Right lobe of liver (tissue), 6 donors: Measurements from ENCODE around the gene AIF1. TPM values are rescaled to one million over a fixed set of nuclear protein-coding genes. Genes with fewer than 3 reads are reported as not detected.
A peak's percentile ranks its signal among the peaks of the same experiment; 100 is the strongest.
"Not testable (repeated sequence)": the region's sequence is repeated elsewhere in the genome, so short reads cannot be mapped to it uniquely, and the experiment has no call there.

Experiments used
- ATAC-seq, 4 donors: fragments of 200-7000 bp; cut with Tn5 transposase; one replicate each; pipeline ENCODE4 v1.9.1; 2020; ENCODE audit warnings: mild to moderate bottlenecking in 4 of 4, moderate library complexity in 4 of 4
- DNase-seq, 3 donors: peaks; one replicate each; pipeline ENCODE4 v3.0.0-alpha.2; 2020
- H3K27ac ChIP-seq, 3 donors: fragments of 200-600 bp; one replicate each; pipeline ENCODE4 v1.8.0; 2022
- H3K27me3 ChIP-seq, 2 donors: fragments of 200-600 bp; one replicate each; pipeline ENCODE4 v1.8.0; 2022
- H3K36me3 ChIP-seq, 4 donors: fragments of 200-600 bp; sonication (generic) in 1 of 4; one replicate each; pipeline versions ENCODE4 v1.5.1 to v1.8.0; 2017 to 2022; ENCODE audit warnings: control low read depth in 1 of 4
- H3K4me1 ChIP-seq, 4 donors: fragments of 200-600 bp; sonication (generic) in 1 of 4; one replicate each; pipeline versions ENCODE4 v1.5.1 to v1.8.0; 2017 to 2022; ENCODE audit warnings: control low read depth in 1 of 4
- H3K4me3 ChIP-seq, 3 donors: fragments of 200-600 bp; one replicate each; pipeline ENCODE4 v1.8.0; 2022
- H3K9me3 ChIP-seq, 4 donors: fragments of 200-600 bp; sonication (generic) in 1 of 4; one replicate each; pipeline versions ENCODE4 v1.5.1 to v1.8.0; 2017 to 2022; ENCODE audit warnings: control low read depth in 1 of 4
- CTCF ChIP-seq, 4 donors: fragments of 200-600 bp in 3 of 4; fragments of 450-650 bp in 1 of 4; IDR thresholded peaks; one replicate each; pipeline versions ENCODE4 v1.5.1 to v1.8.0; 2016 to 2022; ENCODE audit warnings: antibody characterized with exemption in 4 of 4, mild to moderate bottlenecking in 2 of 4
- POLR2A ChIP-seq: fragments of 450-650 bp; IDR thresholded peaks from one replicate; pipeline ENCODE4 v1.6.1; 2017; ENCODE audit warnings: antibody characterized with exemption, mild to moderate bottlenecking
- WGBS: methylation state at CpG from one replicate; pipeline ENCODE4 v1.1.6; 2018; ENCODE audit warnings: low coverage, low lambda C conversion rate; ENCODE audit not compliant: insufficient coverage; ENCODE audit errors: missing lambda C conversion rate; 5-methylcytosine and 5-hydroxymethylcytosine counted together
- intact Hi-C, 2 donors: fragments of 100-400 bp; cut with DNase I; formaldehyde crosslinking; loops; one replicate each; pipeline versions ENCODE4 v1.11.2 to v1.14.1; 2022
- total RNA-seq, 6 experiments: library from RNA; depleted of rRNA in 2 of 6; stranded (reverse); fragments of >200 nt in 2 of 6; fragmentation: NEBNext Ultra II Directional in 3 of 6; extraction: Animal tissue kit (Norgen Biotek cat#: 25700) in 3 of 6; gene quantifications; one replicate each; pipeline versions ENCODE4 v1.1.0 to v1.2.4, GENCODE V29; 2016 to 2023
- donor health status: DM: no; HTN: yes; CAD: no.
- donor health status: DM: no; HTN: no; CAD: no.
- donor health status: DM: no; HTN: no; CAD: no.
- donor health status: DM: no; HTN: yes; CAD: no.
- donor health status: DM: no; HTN: yes; CAD: no.

AIF1 gene
- total RNA-seq, 6 experiments from 2014 or later: 6.7 to 28.5 (median 13.0) TPM

GRCh38 chr6:31586008-31586407, 29.0 kb upstream of the AIF1 start, which contains the start of gene LST1:
TSS of gene LST1 (plus strand) at chr6:31586277. CDS start at chr6:31587300, 1,023 bp downstream.
- no peaks in the 10 kb centered on the region for H3K9me3 ChIP-seq
- DNase-seq (peak in 1 of 3 donors; percentile 60), ATAC-seq (peak; percentile 35 to 45 (median 38))
- intact Hi-C loops: no loop called here
- H3K4me1 ChIP-seq: no peaks in the 10 kb centered on the region
- H3K36me3 ChIP-seq: no peaks in the 10 kb centered on the region
- peak within 1 kb of the TSS in 2 of 3 donors; percentile 22 to 26 for H3K27ac ChIP-seq
- TF ChIP-seq POLR2A (no peak), CTCF (IDR thresholded peaks at IDR 0.05) (no peak)
- no peaks in the 10 kb centered on the region for H3K27me3 ChIP-seq
- WGBS: 33% methylated on average over 1 of the region's 1 CpG
- H3K4me3 ChIP-seq: peak within 1 kb of the TSS in 2 of 3 donors; percentile 9 to 12

GRCh38 chr6:31586599-31587281, 28.3 kb upstream of the AIF1 start:
- DNase-seq (peak in 2 of 3 donors; percentile 37 to 63), ATAC-seq (peak; percentile 49 to 70 (median 57))
- Histone ChIP-seq H3K27ac (peak overlapping the region in 2 of 3 donors; percentile 22 to 26), H3K27me3 (no peaks in the 10 kb centered on the region), H3K4me1 (no peaks in the 10 kb centered on the region), H3K4me3 (peak overlapping the region in 2 of 3 donors; percentile 9 to 12), H3K9me3 (no peaks in the 10 kb centered on the region), H3K36me3 (no peaks in the 10 kb centered on the region)
- TF ChIP-seq POLR2A: no peak
- TF ChIP-seq CTCF (IDR thresholded peaks at IDR 0.05): no peak
- intact Hi-C loops: no loop called here
- WGBS: 33% methylated on average over 2 of the region's 9 CpGs

GRCh38 chr6:31587791-31588777, 26.9 kb upstream of the AIF1 start:
- intact Hi-C loops: no loop called here
- no peaks in the 10 kb centered on the region for H3K36me3 ChIP-seq
- no peaks in the 10 kb centered on the region for H3K4me1 ChIP-seq
- peak overlapping the region in 1 of 3 donors; percentile 26 for H3K27ac ChIP-seq
- no peaks in the 10 kb centered on the region for H3K9me3 ChIP-seq
- TF ChIP-seq CTCF (IDR thresholded peaks at IDR 0.05) (no peak), POLR2A (no peak)
- 60% methylated on average over 10 of the region's 12 CpGs for WGBS
- no peak for ATAC-seq
- peak overlapping the region in 1 of 3 donors; percentile 9 for H3K4me3 ChIP-seq
- no peaks in the 10 kb centered on the region for H3K27me3 ChIP-seq
- no peak for DNase-seq

GRCh38 chr6:31588871-31589650, 26.0 kb upstream of the AIF1 start:
- Histone ChIP-seq H3K27me3 (no peaks in the 10 kb centered on the region), H3K4me3 (no peak overlapping the region), H3K9me3 (no peaks in the 10 kb centered on the region), H3K27ac (no peak overlapping the region), H3K36me3 (no peaks in the 10 kb centered on the region), H3K4me1 (no peaks in the 10 kb centered on the region)
- DNase-seq: no peak
- no peak for ATAC-seq
- TF ChIP-seq POLR2A (no peak), CTCF (IDR thresholded peaks at IDR 0.05) (no peak)
- 37% methylated on average over 8 of the region's 9 CpGs for WGBS
- intact Hi-C loops: no loop called here

GRCh38 chr6:31590691-31591090, 24.3 kb upstream of the AIF1 start:
- H3K4me1 ChIP-seq, H3K27me3 ChIP-seq, DNase-seq, ATAC-seq, H3K4me3 ChIP-seq, H3K27ac ChIP-seq, H3K9me3 ChIP-seq, intact Hi-C loops, H3K36me3 ChIP-seq: not testable (repeated sequence)
- 79% methylated on average over 3 of the region's 5 CpGs for whole genome bisulfite sequencing
